GM21526 (cell line): ENCODE measurements around the gene ITGA7.

Experiments
- ATAC-seq: cut with Tn5 transposase; IDR thresholded peaks from one replicate; pipeline ENCODE4 v1.9.1; 2021; ENCODE audit warnings: moderate library complexity; ENCODE audit not compliant: unreplicated experiment, low FRiP score

Gene ITGA7

GRCh38 chr12:55736780-55737580 is 29.3 kb upstream of the ITGA7 start:
- peak; percentile 48 for ATAC-seq

- ATAC-seq = no peak
Observed at GRCh38 chr12:55736076-55736475, 28.4 kb upstream of the ITGA7 start.

- ATAC-seq = no peak
Observed at GRCh38 chr12:55734595-55734994, 26.9 kb upstream of the ITGA7 start.

GRCh38 chr12:55733858-55734257 is 26.2 kb upstream of the ITGA7 start:
- no peak for ATAC-seq

GRCh38 chr12:55733021-55733555 is 25.4 kb upstream of the ITGA7 start:
- ATAC-seq = no peak

- no peak for ATAC-seq
Observed at GRCh38 chr12:55732288-55732687, 24.6 kb upstream of the ITGA7 start.

- ATAC-seq = peak; percentile 31
Observed at GRCh38 chr12:55729819-55730818, 22.4 kb upstream of the ITGA7 start.

- peak; percentile 57 for ATAC-seq
Observed at GRCh38 chr12:55728939-55729818, 21.5 kb upstream of the ITGA7 start, which contains the start of gene CD63. TSS of gene CD63 (minus strand) at chr12:55729009. CDS start at chr12:55728341, 668 bp downstream.

- peak; percentile 17 for ATAC-seq
Observed at GRCh38 chr12:55728186-55728938, 20.7 kb upstream of the ITGA7 start.

- no peak for ATAC-seq
Observed at GRCh38 chr12:55727643-55728185, 20.0 kb upstream of the ITGA7 start.

GRCh38 chr12:55726971-55727370 is 19.3 kb upstream of the ITGA7 start:
- no peak for ATAC-seq

GRCh38 chr12:55725556-55725955 is 17.9 kb upstream of the ITGA7 start:
- ATAC-seq = no peak

GRCh38 chr12:55724940-55725309 is 17.2 kb upstream of the ITGA7 start:
- ATAC-seq = no peak

- ATAC-seq = no peak
Observed at GRCh38 chr12:55724226-55724939, 16.7 kb upstream of the ITGA7 start.

- no peak for ATAC-seq
Observed at GRCh38 chr12:55723516-55724225, 16.0 kb upstream of the ITGA7 start.

GRCh38 chr12:55722948-55723347 is 15.2 kb upstream of the ITGA7 start:
- ATAC-seq = no peak

GRCh38 chr12:55721601-55722213 is 14.0 kb upstream of the ITGA7 start:
- no peak for ATAC-seq
